Activated T-cell treated with anti-CD3 and anti-CD28 coated beads, Interleukin-2, amount 50 U/mL, for 48 hours (primary cell): ENCODE results near the gene ROM1.
"Not testable (repeated sequence)": the region's sequence is repeated elsewhere in the genome, so short reads cannot be mapped to it uniquely, and the experiment has no call there.

Experiments
- DNase-seq, 2 experiments: peaks; one replicate each; pipeline ENCODE4 v3.0.0-alpha.2; 2020

The ROM1 gene

GRCh38 chr11:62612366-62613290 lies at the start of gene ROM1, which contains the start of gene EML3:
ROM1 (plus strand) TSS chr11:62613257; CDS start chr11:62613282, 25 bp downstream.
EML3 (minus strand) TSS chr11:62612775; CDS start chr11:62612457, 318 bp downstream.
- peak; percentile 95 to 96 for DNase-seq

GRCh38 chr11:62565100-62565802 lies 47.8 kb upstream of the ROM1 start:
- no peak for DNase-seq

- DNase-seq: no peak
Measured at GRCh38 chr11:62566247-62566646, 46.8 kb upstream of the ROM1 start.

GRCh38 chr11:62567018-62567633 lies 45.9 kb upstream of the ROM1 start:
- no peak for DNase-seq

- DNase-seq: no peak
Measured at GRCh38 chr11:62569611-62570010, 43.4 kb upstream of the ROM1 start.

GRCh38 chr11:62570903-62571302 lies 42.2 kb upstream of the ROM1 start:
- not testable (repeated sequence) for DNase-seq

- not testable (repeated sequence) for DNase-seq
Measured at GRCh38 chr11:62571493-62571892, 41.6 kb upstream of the ROM1 start.

GRCh38 chr11:62572431-62572830 lies 40.6 kb upstream of the ROM1 start:
- DNase-seq: no peak

GRCh38 chr11:62573006-62573591 lies 40.0 kb upstream of the ROM1 start:
- no peak for DNase-seq

GRCh38 chr11:62573592-62574362 lies 39.3 kb upstream of the ROM1 start, which contains the start of gene EEF1G:
EEF1G (minus strand) TSS chr11:62573891; CDS start chr11:62573842, 49 bp downstream.
- peak; percentile 97 to 99 for DNase-seq

- DNase-seq: peak in 1 of 2 experiments; percentile 45
Measured at GRCh38 chr11:62574363-62575071, 38.5 kb upstream of the ROM1 start.

- DNase-seq: no peak
Measured at GRCh38 chr11:62575156-62575555, 37.9 kb upstream of the ROM1 start.

GRCh38 chr11:62575837-62576236 lies 37.2 kb upstream of the ROM1 start:
- no peak for DNase-seq

- DNase-seq: no peak
Measured at GRCh38 chr11:62577046-62577714, 35.9 kb upstream of the ROM1 start.

GRCh38 chr11:62578541-62578940 lies 34.5 kb upstream of the ROM1 start:
- no peak for DNase-seq

GRCh38 chr11:62579252-62579651 lies 33.8 kb upstream of the ROM1 start:
- no peak for DNase-seq

GRCh38 chr11:62580959-62581715 lies 31.9 kb upstream of the ROM1 start:
- no peak for DNase-seq

- DNase-seq: not testable (repeated sequence)
Measured at GRCh38 chr11:62581735-62582134, 31.3 kb upstream of the ROM1 start.

- DNase-seq: not testable (repeated sequence)
Measured at GRCh38 chr11:62585356-62585755, 27.7 kb upstream of the ROM1 start.
